HEK293 (cell line): ENCODE measurements around the gene BLOC1S4.

Source experiments
- OVOL3 ChIP-seq: fragments of 450-650 bp; formaldehyde crosslinking; IDR thresholded peaks from 2 replicates; pipeline ENCODE4 v1.5.1; 2016; ENCODE audit warnings: missing biosample characterization, missing genetic modification characterization
- PRDM6 ChIP-seq: fragments of 450-650 bp; formaldehyde crosslinking; IDR thresholded peaks from 2 replicates; pipeline ENCODE4 v1.5.1; 2017; ENCODE audit warnings: missing biosample characterization, missing genetic modification characterization
- SCRT1 ChIP-seq: fragments of 450-650 bp; formaldehyde crosslinking; IDR thresholded peaks from 2 replicates; pipeline ENCODE4 v1.5.1; 2016; ENCODE audit warnings: missing biosample characterization, missing genetic modification characterization, borderline replicate concordance
- ZBTB8A ChIP-seq: fragments of 450-650 bp; formaldehyde crosslinking; IDR thresholded peaks from 2 replicates; pipeline ENCODE4 v1.5.1; 2016; ENCODE audit warnings: missing biosample characterization, missing genetic modification characterization
- ZNF148 ChIP-seq: fragments of 450-650 bp; formaldehyde crosslinking; IDR thresholded peaks from 2 replicates; pipeline ENCODE4 v1.5.0; 2017; ENCODE audit warnings: missing biosample characterization, missing genetic modification characterization, borderline replicate concordance
- ZNF169 ChIP-seq: fragments of 450-650 bp; formaldehyde crosslinking; IDR thresholded peaks from 2 replicates; pipeline ENCODE4 v1.5.1; 2016; ENCODE audit warnings: missing biosample characterization, missing genetic modification characterization
- ZNF174 ChIP-seq: fragments of 450-650 bp; formaldehyde crosslinking; IDR thresholded peaks from 2 replicates; pipeline ENCODE4 v1.5.0; 2017; ENCODE audit warnings: missing biosample characterization, mild to moderate bottlenecking, missing genetic modification characterization
- ZNF302 ChIP-seq: fragments of 450-650 bp; formaldehyde crosslinking; IDR thresholded peaks from 2 replicates; pipeline ENCODE4 v1.5.1; 2016; ENCODE audit warnings: missing biosample characterization, missing genetic modification characterization, low read depth
- ZNF488 ChIP-seq: fragments of 450-650 bp; formaldehyde crosslinking; IDR thresholded peaks from 2 replicates; pipeline ENCODE4 v1.5.1; 2016; ENCODE audit warnings: missing biosample characterization, missing genetic modification characterization
- ZNF518A ChIP-seq: fragments of 450-650 bp; formaldehyde crosslinking; conservative IDR thresholded peaks from 2 replicates; pipeline ENCODE4 v1.5.1; 2016; ENCODE audit warnings: low read depth, missing biosample characterization, missing genetic modification characterization
- ZNF692 ChIP-seq: fragments of 450-650 bp; formaldehyde crosslinking; IDR thresholded peaks from 2 replicates; pipeline ENCODE4 v1.5.1; 2016; ENCODE audit warnings: missing biosample characterization, missing genetic modification characterization
- TF ChIP-seq, protein P1 (sequence below): fragments of 450-650 bp; formaldehyde crosslinking; IDR thresholded peaks from 2 replicates; pipeline ENCODE4 v1.5.1; 2016; ENCODE audit warnings: missing biosample characterization, missing genetic modification characterization
- TF ChIP-seq, protein P2 (sequence below): fragments of 450-650 bp; formaldehyde crosslinking; IDR thresholded peaks from 2 replicates; pipeline ENCODE4 v1.5.1; 2016; ENCODE audit warnings: missing biosample characterization, missing genetic modification characterization
- TF ChIP-seq, protein P3 (sequence below): fragments of 450-650 bp; formaldehyde crosslinking; optimal IDR thresholded peaks from 2 replicates; pipeline ENCODE3; 2016; ENCODE audit warnings: missing biosample characterization, mild to moderate bottlenecking, missing genetic modification characterization
- TF ChIP-seq, protein P4 (sequence below): fragments of 450-650 bp; formaldehyde crosslinking; IDR thresholded peaks from 2 replicates; pipeline ENCODE4 v1.5.1; 2016; ENCODE audit warnings: missing biosample characterization, missing genetic modification characterization

The BLOC1S4 gene

GRCh38 chr4:6673660-6674499 is 42.1 kb upstream of the BLOC1S4 start (continued):
- TF ChIP-seq PRDM6 (tag by site-specific recombination) = no peak
- TF ChIP-seq, protein P1, sequence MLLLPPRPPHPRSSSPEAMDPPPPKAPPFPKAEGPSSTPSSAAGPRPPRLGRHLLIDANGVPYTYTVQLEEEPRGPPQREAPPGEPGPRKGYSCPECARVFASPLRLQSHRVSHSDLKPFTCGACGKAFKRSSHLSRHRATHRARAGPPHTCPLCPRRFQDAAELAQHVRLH = peak; percentile 68; the same call in 1 of the 2 replicates
- TF ChIP-seq SCRT1 (tag by site-specific recombination) = peak; percentile 96
- TF ChIP-seq ZBTB8A (tag by site-specific recombination) = 0 out of 2 replicates have a peak, but pooled peaks have one; percentile 40
- no peak for TF ChIP-seq ZNF302 (tag by site-specific recombination)
- TF ChIP-seq ZNF148 (tag by site-specific recombination) = no peak
- TF ChIP-seq, protein P2, sequence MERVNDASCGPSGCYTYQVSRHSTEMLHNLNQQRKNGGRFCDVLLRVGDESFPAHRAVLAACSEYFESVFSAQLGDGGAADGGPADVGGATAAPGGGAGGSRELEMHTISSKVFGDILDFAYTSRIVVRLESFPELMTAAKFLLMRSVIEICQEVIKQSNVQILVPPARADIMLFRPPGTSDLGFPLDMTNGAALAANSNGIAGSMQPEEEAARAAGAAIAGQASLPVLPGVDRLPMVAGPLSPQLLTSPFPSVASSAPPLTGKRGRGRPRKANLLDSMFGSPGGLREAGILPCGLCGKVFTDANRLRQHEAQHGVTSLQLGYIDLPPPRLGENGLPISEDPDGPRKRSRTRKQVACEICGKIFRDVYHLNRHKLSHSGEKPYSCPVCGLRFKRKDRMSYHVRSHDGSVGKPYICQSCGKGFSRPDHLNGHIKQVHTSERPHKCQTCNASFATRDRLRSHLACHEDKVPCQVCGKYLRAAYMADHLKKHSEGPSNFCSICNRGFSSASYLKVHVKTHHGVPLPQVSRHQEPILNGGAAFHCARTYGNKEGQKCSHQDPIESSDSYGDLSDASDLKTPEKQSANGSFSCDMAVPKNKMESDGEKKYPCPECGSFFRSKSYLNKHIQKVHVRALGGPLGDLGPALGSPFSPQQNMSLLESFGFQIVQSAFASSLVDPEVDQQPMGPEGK (tag by site-specific recombination) = peak; percentile 71
- TF ChIP-seq ZNF692 = peak; percentile 69; the same call in 1 of the 2 replicates
- TF ChIP-seq ZNF174 (tag by site-specific recombination) = no peak
- TF ChIP-seq ZNF169 = no peak
- TF ChIP-seq, protein P3, sequence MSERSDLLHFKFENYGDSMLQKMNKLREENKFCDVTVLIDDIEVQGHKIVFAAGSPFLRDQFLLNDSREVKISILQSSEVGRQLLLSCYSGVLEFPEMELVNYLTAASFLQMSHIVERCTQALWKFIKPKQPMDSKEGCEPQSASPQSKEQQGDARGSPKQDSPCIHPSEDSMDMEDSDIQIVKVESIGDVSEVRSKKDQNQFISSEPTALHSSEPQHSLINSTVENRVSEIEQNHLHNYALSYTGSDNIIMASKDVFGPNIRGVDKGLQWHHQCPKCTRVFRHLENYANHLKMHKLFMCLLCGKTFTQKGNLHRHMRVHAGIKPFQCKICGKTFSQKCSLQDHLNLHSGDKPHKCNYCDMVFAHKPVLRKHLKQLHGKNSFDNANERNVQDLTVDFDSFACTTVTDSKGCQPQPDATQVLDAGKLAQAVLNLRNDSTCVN (tag by site-specific recombination) = peak; percentile 96
- TF ChIP-seq, protein P4, sequence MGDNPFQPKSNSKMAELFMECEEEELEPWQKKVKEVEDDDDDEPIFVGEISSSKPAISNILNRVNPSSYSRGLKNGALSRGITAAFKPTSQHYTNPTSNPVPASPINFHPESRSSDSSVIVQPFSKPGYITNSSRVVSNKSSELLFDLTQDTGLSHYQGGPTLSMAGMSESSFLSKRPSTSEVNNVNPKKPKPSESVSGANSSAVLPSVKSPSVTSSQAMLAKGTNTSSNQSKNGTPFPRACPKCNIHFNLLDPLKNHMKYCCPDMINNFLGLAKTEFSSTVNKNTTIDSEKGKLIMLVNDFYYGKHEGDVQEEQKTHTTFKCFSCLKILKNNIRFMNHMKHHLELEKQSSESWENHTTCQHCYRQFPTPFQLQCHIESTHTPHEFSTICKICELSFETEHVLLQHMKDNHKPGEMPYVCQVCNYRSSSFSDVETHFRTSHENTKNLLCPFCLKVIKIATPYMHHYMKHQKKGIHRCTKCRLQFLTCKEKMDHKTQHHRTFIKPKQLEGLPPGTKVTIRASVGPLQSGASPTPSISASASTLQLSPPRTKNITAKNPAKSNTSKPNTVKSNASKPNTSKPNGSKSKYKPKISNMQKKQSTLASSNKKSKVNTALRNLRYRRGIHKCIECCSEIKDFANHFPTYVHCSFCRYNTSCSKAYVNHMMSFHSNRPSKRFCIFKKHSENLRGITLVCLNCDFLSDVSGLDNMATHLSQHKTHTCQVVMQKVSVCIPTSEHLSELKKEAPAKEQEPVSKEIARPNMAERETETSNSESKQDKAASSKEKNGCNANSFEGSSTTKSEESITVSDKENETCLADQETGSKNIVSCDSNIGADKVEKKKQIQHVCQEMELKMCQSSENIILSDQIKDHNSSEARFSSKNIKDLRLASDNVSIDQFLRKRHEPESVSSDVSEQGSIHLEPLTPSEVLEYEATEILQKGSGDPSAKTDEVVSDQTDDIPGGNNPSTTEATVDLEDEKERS = no peak
- no peak for TF ChIP-seq ZNF488 (tag by site-specific recombination)
- TF ChIP-seq OVOL3 (tag by site-specific recombination) = no peak
- TF ChIP-seq ZNF518A (tag by site-specific recombination) = no peak
